ENCODE measurements around the gene HSPA1A.

The HSPA1A gene

DNA sequence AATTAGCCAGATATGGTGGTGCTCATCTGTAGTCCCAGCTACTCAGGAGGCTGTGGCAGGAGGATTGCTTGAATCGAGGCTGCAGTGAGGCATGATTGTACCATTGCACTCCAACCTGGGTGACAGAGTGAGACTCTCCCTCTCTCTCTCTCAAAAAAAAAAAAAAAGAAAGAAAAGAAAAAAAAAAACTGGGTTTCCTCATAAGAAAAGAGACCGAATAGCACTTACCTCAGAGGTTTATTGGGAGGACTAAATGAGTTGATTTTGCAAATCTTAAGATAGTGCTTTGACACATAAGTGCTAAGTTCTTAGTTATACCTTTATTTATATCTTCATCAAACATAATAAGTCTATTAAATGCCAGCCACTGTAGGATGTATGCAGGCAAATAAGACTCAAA, 44.5 kb upstream of the HSPA1A start:
- TF ChIP-seq, protein P1, sequence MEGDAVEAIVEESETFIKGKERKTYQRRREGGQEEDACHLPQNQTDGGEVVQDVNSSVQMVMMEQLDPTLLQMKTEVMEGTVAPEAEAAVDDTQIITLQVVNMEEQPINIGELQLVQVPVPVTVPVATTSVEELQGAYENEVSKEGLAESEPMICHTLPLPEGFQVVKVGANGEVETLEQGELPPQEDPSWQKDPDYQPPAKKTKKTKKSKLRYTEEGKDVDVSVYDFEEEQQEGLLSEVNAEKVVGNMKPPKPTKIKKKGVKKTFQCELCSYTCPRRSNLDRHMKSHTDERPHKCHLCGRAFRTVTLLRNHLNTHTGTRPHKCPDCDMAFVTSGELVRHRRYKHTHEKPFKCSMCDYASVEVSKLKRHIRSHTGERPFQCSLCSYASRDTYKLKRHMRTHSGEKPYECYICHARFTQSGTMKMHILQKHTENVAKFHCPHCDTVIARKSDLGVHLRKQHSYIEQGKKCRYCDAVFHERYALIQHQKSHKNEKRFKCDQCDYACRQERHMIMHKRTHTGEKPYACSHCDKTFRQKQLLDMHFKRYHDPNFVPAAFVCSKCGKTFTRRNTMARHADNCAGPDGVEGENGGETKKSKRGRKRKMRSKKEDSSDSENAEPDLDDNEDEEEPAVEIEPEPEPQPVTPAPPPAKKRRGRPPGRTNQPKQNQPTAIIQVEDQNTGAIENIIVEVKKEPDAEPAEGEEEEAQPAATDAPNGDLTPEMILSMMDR (IDR thresholded peaks at IDR 0.05; ENCODE audit: low read depth, low read length): no peak

GRCh38 chr6:31771992-31772358, 43.4 kb upstream of the HSPA1A start:
- DNase-seq (ENCODE audit: extremely low read depth, low read depth): no peak
- TF ChIP-seq, protein P1 (IDR thresholded peaks at IDR 0.05; ENCODE audit: low read depth, low read length): no peak

More for the DNA sequence above, 44.5 kb upstream of the HSPA1A start:
- DNase-seq (ENCODE audit: extremely low read depth, low read depth): no peak

DNA sequence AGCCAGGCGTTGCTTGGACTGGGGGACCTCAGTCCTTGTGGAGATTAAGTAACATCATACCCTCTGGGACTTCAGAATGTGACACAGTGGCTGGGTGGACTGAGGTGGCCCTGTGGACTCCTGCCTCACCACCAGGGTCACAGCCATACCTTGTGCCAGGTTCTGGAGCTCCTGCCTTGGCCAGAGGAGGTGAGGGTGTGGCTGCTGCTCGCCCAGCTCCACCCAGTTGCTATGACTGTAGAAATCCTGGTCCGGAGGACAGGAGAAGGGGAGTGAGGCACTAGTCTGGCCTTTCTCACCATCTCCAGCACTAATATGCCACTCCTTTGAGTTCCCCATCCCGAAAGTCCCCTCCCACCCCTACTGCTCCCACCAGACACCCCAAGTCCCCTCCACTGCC, 40.2 kb upstream of the HSPA1A start:
- DNase-seq (ENCODE audit: extremely low read depth, low read depth): no peak

GRCh38 chr6:31775633-31776484, 39.5 kb upstream of the HSPA1A start:
- TF ChIP-seq, protein P1 (IDR thresholded peaks at IDR 0.05; ENCODE audit: low read depth, low read length): no peak

More for the DNA sequence above, 40.2 kb upstream of the HSPA1A start:
- TF ChIP-seq, protein P1 (IDR thresholded peaks at IDR 0.05; ENCODE audit: low read depth, low read length): no peak

DNA sequence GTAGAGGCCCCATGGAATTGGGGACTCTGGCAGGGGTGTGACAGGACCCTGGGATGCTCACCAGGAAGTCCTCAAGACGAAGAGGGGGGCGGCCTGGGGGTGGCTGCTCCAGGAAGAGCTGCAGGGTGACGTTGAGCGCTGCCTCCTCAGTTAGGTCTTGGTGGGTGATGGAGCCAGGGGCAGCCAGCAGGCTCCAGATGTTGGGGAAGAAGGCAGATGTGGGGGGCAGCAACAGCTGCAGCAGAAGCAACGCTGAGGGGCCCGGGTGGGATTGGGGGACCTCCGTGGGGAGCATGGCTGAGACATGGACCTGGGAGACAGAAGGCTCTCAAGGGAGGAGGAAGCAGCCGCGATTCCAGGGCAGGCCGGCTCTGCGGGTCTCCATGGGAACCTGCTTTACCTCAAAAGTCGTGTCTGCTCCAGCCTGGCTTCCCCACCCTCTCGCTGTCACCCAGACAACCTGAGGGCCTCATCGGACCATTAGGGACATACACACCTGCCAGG, 38.8 kb upstream of the HSPA1A start:
- no peak for DNase-seq (ENCODE audit: extremely low read depth, low read depth)

More at GRCh38 chr6:31775633-31776484, 39.5 kb upstream of the HSPA1A start:
- DNase-seq (ENCODE audit: extremely low read depth, low read depth): no peak

DNA sequence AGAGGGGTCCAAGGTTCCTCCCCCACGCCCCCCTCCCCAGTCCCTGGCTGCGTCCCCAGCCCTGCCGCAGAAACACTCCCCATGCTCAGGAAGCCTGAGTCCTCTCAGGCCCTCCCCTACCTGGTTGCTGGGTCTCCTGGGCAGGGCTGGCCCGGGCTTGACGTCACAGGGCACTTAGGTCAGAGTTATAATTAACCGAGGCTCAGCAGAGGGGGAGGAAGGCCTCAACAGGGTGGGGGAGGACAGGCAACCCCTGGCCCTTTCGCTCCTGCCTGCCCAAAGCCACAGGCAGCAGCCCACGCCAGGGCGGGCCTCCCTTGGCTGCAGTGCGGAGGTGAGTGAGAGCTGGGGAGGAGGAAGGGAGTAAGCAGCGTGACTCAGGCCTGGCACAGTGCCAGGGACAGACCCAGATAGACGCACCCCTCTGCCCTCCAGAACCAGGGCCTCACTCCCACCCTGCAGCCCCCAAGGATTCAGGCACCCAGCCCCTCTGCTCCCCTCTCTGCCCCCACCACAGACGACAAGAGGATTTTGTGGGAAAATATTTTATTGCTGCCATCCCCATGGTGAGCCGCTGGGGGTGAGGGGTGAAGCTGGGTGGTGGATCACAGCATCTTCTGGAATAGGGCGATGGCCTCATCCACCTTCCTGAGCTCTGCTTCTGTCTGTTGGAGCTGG, 38.2 kb upstream of the HSPA1A start, which contains the start of gene VWA7:
TSS of gene VWA7 (minus strand) at position 340 of the 678 bp plus-strand sequence. CDS start 549 bp downstream, outside the sequence.
- no peak for DNase-seq (ENCODE audit: extremely low read depth, low read depth)

More for the DNA sequence above, 38.8 kb upstream of the HSPA1A start:
- TF ChIP-seq, protein P1 (IDR thresholded peaks at IDR 0.05; ENCODE audit: low read depth, low read length): no peak

More for the DNA sequence above, 38.2 kb upstream of the HSPA1A start, which contains the start of gene VWA7:
- TF ChIP-seq, protein P1 (IDR thresholded peaks at IDR 0.05; ENCODE audit: low read depth, low read length): no peak

All from AG09319 (cell line).